ENCODE data around the gene CERKL.

DNA sequence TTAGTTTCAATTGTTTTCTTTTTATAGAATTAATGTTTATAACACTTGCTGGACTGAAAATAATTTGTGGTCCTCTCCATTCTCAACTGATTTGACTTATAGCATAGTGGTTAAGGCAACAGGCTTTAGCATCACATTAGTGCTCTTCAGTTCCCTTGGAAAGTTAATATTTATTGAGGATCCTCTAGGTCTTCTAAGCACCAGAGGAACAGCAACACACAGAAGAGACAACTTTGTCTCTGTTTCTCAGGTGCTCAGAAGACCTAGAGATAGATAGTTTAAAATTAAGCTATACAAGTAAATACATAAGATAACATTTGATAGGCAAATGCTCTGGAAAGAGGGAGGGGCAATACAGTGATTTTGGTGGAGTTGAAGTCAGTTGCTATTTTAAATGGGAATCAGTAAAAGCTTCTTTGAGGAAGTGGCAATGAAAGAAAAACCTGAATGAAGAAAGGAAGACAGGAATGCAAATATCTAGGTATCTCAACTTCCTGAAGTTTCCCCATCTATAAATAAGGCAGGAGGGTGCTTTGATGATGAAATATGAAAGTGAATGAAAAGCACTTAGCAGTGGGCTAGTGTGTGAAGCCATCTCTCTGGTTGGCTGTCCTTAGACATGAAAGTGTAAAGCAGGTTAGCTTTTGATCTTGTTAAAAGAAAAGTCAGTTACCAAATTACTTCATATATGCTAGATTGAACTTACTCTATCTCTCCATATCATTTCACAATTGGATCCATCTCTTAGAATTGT is 15.5 kb upstream of the CERKL start:
- TF ChIP-seq TCF4 (CRISPR knock-in tag; IDR thresholded peaks at IDR 0.05; ENCODE audit: borderline replicate concordance) (no peak), PATZ1 (CRISPR knock-in tag; IDR thresholded peaks at IDR 0.05; ENCODE audit: borderline replicate concordance) (no peak), OSR1 (CRISPR knock-in tag; IDR thresholded peaks at IDR 0.05) (no peak), CSDC2 (CRISPR knock-in tag; IDR thresholded peaks at IDR 0.05) (no peak), ZFP3 (CRISPR knock-in tag; IDR thresholded peaks at IDR 0.05) (no peak), ISL1 (CRISPR knock-in tag; IDR thresholded peaks at IDR 0.05) (no peak), BACH2 (CRISPR knock-in tag; IDR thresholded peaks at IDR 0.05; ENCODE audit: borderline replicate concordance) (no peak), ZC3H10 (CRISPR knock-in tag; IDR thresholded peaks at IDR 0.05) (no peak), RARB (CRISPR knock-in tag; IDR thresholded peaks at IDR 0.05) (no peak), ZFP30 (CRISPR knock-in tag; IDR thresholded peaks at IDR 0.05) (no peak)

All from SK-N-SH treated with all-trans-retinoic acid at 6 μM for 48 hours (cell line).